HepG2 (cell line): Measurements from ENCODE around the gene AMOTL2. TPM values are rescaled to one million over a fixed set of nuclear protein-coding genes. Genes with fewer than 3 reads are reported as not detected.

Experiments
- ATAC-seq: fragments of 200-7000 bp; cut with Tn5 transposase; 3 replicates; pipeline ENCODE4 v1.9.1; 2020; ENCODE audit warnings: mild to moderate bottlenecking, moderate library complexity
- BruUV-seq: library from RNA; stranded (reverse); fragments of 400-500 nt; replicated peaks from 2 replicates; lab custom pipeline; 2021; lab: Mats Ljungman, UMichigan
- CTCF ChIA-PET: fragments of 300-600 bp; formaldehyde crosslinking; extraction: SDS; loops from one replicate; lab custom pipeline; 2021; ENCODE audit warnings: low total read pairs, inconsistent platforms, low intra/inter-chr PET ratio; lab: Yijun Ruan, JAX
- POLR2A ChIA-PET: fragments of 350-600 bp; sonication (Branson Sonifier 250); formaldehyde crosslinking; loops from one replicate; lab custom pipeline; 2020; ENCODE audit warnings: antibody characterized with exemption, inconsistent platforms; lab: Yijun Ruan, JAX
- DNase-seq: peaks from one replicate; pipeline ENCODE4 v3.0.0-alpha.2; 2015; ENCODE audit warnings: low spot score
- FAIRE-seq: peaks from 3 replicates; lab custom pipeline; 2011; peaks lifted over from hg19 to GRCh38; lab: Jason Lieb, UNC
- H2AFZ ChIP-seq: one replicate; pipeline ENCODE4 v1.6.1; 2011; ENCODE audit warnings: low read length, inconsistent platforms
- H3K27ac ChIP-seq: fragments of 300-600 bp; 3 replicates; pipeline ENCODE4 v1.8.0; 2011; ENCODE audit warnings: mixed run types, mild to moderate bottlenecking, mixed read lengths, low read length, inconsistent platforms; ENCODE audit not compliant: insufficient read depth; ENCODE audit errors: extremely low read length
- H3K27me3 ChIP-seq, 2 experiments: fragments of 200-600 bp in 1 of 2; 2 replicates in 1 of 2; 3 replicates in 1 of 2; pipeline versions ENCODE4 v1.6.0 to v1.8.0; 2011; ENCODE audit warnings: low read length in 2 of 2, mild to moderate bottlenecking in 2 of 2, moderate library complexity in 2 of 2, inconsistent platforms in 1 of 2; ENCODE audit not compliant: insufficient read depth in 2 of 2, control insufficient read depth in 1 of 2
- H3K36me3 ChIP-seq, 2 experiments: fragments of 200-600 bp in 1 of 2; replicated peaks in 1 of 2; 2 replicates in 1 of 2; 3 replicates in 1 of 2; pipeline versions ENCODE4 v1.5.1 to v1.8.0; 2011; ENCODE audit warnings: low read length in 2 of 2, inconsistent platforms in 1 of 2; ENCODE audit not compliant: insufficient read depth in 2 of 2, control insufficient read depth in 1 of 2
- H3K4me1 ChIP-seq: 2 replicates; pipeline ENCODE4 v1.5.1; 2012; ENCODE audit warnings: low read length, inconsistent platforms; ENCODE audit not compliant: insufficient read depth
- H3K4me2 ChIP-seq: 2 replicates; pipeline ENCODE4 v1.6.0; 2011; ENCODE audit warnings: low read depth, low read length, inconsistent platforms
- H3K4me3 ChIP-seq, 3 experiments: fragments of 200-600 bp in 1 of 3; sonication (generic), shearing (Covaris generic) in 1 of 3; replicated peaks in 1 of 3; 2 replicates each; pipeline ENCODE4 v1.5.1; 2011 to 2016; ENCODE audit warnings: low read length in 3 of 3, inconsistent platforms in 2 of 3, low read depth in 2 of 3, mild to moderate bottlenecking in 2 of 3, control low read depth in 1 of 3, mixed read lengths in 1 of 3; ENCODE audit not compliant: insufficient read depth in 1 of 3
- H3K79me2 ChIP-seq: one replicate; pipeline ENCODE4 v1.6.1; 2011; ENCODE audit warnings: low read length, inconsistent platforms; ENCODE audit not compliant: insufficient read depth
- H3K9ac ChIP-seq: 2 replicates; pipeline ENCODE4 v1.6.0; 2011; ENCODE audit warnings: mild to moderate bottlenecking, low read depth, low read length, inconsistent platforms; ENCODE audit not compliant: insufficient read depth
- H3K9me3 ChIP-seq: 2 replicates; pipeline ENCODE4 v1.5.1; 2012; ENCODE audit warnings: mild to moderate bottlenecking, low read length
- H4K20me1 ChIP-seq: 2 replicates; pipeline ENCODE4 v1.6.0; 2011; ENCODE audit warnings: inconsistent platforms, mild to moderate bottlenecking, low read length, moderate library complexity; ENCODE audit not compliant: insufficient read depth
- BCL3 ChIP-seq: sonication (generic); formaldehyde crosslinking; IDR thresholded peaks from 2 replicates; pipeline ENCODE4 v1.5.1; 2020; ENCODE audit warnings: mild to moderate bottlenecking, missing genetic modification reagents, moderate library complexity
- HNRNPL ChIP-seq: fragments of 200-400 bp; formaldehyde crosslinking; IDR thresholded peaks from 2 replicates; pipeline ENCODE4 v1.6.1; 2017; ENCODE audit warnings: mild to moderate bottlenecking, low read depth, low read length
- KDM6A ChIP-seq: IDR thresholded peaks from 2 replicates; pipeline ENCODE4 v1.6.1; 2016; ENCODE audit warnings: low read depth
- MED1 ChIP-seq: sonication (generic); formaldehyde crosslinking; IDR thresholded peaks from 2 replicates; pipeline ENCODE4 v1.4.0; 2020; ENCODE audit warnings: missing genetic modification reagents
- ZNF441 ChIP-seq: sonication (generic); formaldehyde crosslinking; IDR thresholded peaks from 2 replicates; pipeline ENCODE4 v1.7.0; 2021; ENCODE audit warnings: missing genetic modification reagents, borderline replicate concordance
- ZNF605 ChIP-seq: sonication (generic); formaldehyde crosslinking; IDR thresholded peaks from 2 replicates; pipeline ENCODE4 v1.8.0; 2022; ENCODE audit warnings: mild to moderate bottlenecking, missing genetic modification reagents
- WGBS: methylation state at CpG from one replicate; pipeline ENCODE4 v1.1.6; 2017; ENCODE audit warnings: low lambda C conversion rate; 5-methylcytosine and 5-hydroxymethylcytosine counted together
- in situ Hi-C: cut with HindIII; loops from 2 replicates; pipeline ENCODE4 v1.10.0; 2017; ENCODE audit warnings: low pct_unique_long_range_greater_than_20kb; ENCODE audit not compliant: extremely low pct_ligation_motif_present
- intact Hi-C: fragments of 100-400 bp; cut with micrococcal nuclease; formaldehyde crosslinking; loops from one replicate; pipeline ENCODE4 v1.10.0; 2022; ENCODE audit not compliant: unreplicated experiment
- polyA plus RNA-seq, 8 experiments: library from polyadenylated mRNA; depleted of rRNA in 3 of 8; stranded (reverse) in 7 of 8; unstranded in 1 of 8; fragments of >200 nt; fragmentation: Illumina TruSeq in 4 of 8; extraction: Trizol in 4 of 8; gene quantifications; 2 replicates each; pipeline versions ENCODE4 v1.2.1 to v1.2.3, GENCODE V29; 2011 to 2016; ENCODE audit warnings: low read depth in 4 of 8, missing spikeins in 1 of 8, mixed read lengths in 1 of 8; ENCODE audit not compliant: insufficient read depth in 1 of 8
- total RNA-seq, 5 experiments: library from RNA; depleted of rRNA; stranded (reverse); fragments of >200 nt; fragmentation: Illumina TruSeq; extraction: Trizol; gene quantifications; 2 replicates each; pipeline ENCODE4 v1.2.3, GENCODE V29; 2016; ENCODE audit warnings: low read depth in 1 of 5
- TF ChIP-seq, protein P1 (sequence below), 2 experiments: sonication (generic) in 1 of 2; formaldehyde crosslinking in 1 of 2; IDR thresholded peaks; 2 replicates each; pipeline versions ENCODE4 v1.4.0 to v1.6.1; 2016 to 2020; ENCODE audit warnings: borderline replicate concordance in 1 of 2, low read depth in 1 of 2, mild to moderate bottlenecking in 1 of 2, missing genetic modification reagents in 1 of 2
- TF ChIP-seq, protein P2 (sequence below): sonication (generic); formaldehyde crosslinking; IDR thresholded peaks from 2 replicates; pipeline ENCODE4 v1.9.0; 2021; ENCODE audit warnings: missing genetic modification reagents, borderline replicate concordance
- TF ChIP-seq, protein P3 (sequence below): sonication (generic); formaldehyde crosslinking; IDR thresholded peaks from 2 replicates; pipeline ENCODE4 v1.4.0; 2020; ENCODE audit warnings: missing genetic modification reagents, borderline replicate concordance

Gene AMOTL2
- total and polyA plus RNA-seq, 2 of the 13 experiments (the other 11 are each of a cell fraction or from before 2014, with no cell fraction given), result 17.3 to 18.5 TPM

DNA sequence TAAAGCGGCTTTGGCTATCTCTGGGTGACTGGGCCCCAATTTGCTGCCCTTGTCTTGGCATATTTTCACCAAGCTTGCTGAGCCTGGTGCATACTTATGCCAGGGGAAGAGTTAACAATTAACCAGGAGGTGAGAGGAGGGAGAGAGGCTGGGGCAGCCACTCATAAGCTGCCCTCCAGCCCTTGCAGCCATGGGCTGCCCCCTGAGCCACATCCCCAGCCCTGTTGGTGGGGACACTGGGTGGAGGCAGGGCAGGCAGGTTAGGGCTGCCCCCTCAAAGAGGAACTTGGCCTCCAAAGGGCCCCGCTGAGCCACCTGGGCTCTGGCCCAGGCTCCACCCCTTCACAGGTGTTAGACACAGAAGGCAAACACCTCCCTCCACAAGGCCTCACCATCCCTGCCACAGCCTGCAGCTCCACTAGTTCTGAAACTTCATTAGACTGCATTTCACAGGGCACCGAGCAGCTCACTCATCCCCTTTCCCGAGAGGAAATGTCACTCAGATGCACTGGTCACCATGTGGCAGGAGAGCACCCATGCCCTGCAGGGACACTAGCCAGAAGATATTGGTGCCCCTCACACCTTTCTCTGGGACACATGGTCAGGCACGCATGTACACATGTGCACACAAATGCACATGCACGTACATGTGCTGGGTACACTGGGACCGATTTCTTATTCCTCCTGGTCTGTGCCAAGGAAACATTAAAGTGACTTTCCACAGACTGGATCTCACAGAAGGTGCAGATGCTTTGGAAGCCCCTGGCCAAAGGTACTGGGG, 20.2 kb downstream of the AMOTL2 start (continued):
- TF ChIP-seq, protein P1, sequence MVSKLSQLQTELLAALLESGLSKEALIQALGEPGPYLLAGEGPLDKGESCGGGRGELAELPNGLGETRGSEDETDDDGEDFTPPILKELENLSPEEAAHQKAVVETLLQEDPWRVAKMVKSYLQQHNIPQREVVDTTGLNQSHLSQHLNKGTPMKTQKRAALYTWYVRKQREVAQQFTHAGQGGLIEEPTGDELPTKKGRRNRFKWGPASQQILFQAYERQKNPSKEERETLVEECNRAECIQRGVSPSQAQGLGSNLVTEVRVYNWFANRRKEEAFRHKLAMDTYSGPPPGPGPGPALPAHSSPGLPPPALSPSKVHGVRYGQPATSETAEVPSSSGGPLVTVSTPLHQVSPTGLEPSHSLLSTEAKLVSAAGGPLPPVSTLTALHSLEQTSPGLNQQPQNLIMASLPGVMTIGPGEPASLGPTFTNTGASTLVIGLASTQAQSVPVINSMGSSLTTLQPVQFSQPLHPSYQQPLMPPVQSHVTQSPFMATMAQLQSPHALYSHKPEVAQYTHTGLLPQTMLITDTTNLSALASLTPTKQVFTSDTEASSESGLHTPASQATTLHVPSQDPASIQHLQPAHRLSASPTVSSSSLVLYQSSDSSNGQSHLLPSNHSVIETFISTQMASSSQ (IDR thresholded peaks at IDR 0.05; ENCODE audit: low read depth), result peak; percentile 58; the same call in 1 of the 2 replicates
- TF ChIP-seq, protein P1 (CRISPR knock-in tag; IDR thresholded peaks at IDR 0.05; ENCODE audit: borderline replicate concordance), result 0 out of 2 replicates have a peak, but pooled peaks have one; percentile 25

DNA sequence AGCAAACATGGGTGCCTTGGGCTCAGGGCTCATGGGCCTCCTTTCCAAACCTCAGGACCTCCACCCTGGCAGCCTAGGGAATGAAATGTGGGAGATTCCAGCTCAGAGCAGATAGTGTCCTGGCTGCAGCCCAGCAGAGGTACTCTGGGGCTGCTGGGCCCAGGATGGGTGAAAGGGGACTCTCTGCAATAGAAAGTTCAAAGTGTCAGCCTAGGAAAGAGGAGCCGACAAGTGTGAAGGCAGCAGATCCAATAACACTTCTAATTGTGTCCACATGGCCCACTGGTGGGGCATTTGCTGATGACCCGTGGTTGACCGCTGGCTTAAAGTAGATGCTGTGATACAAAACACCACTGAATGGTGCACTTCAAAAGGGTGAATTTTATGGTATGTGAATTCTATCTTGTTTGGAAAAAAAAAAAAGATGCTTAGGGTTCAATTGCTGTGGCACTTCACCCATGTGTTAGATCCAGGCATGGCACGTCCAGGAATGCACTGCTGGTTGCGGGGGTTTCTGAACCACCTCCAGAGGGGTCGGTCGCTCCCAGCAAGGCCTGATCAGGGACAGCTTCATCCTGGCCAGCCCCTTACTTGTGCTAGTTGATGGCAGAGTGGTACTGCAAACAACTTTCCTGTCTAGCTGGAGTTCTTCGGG, 20.9 kb downstream of the AMOTL2 start:
- H2AFZ ChIP-seq, result no peak overlapping the region
- H3K4me3 ChIP-seq, result no peak overlapping the region
- peaks cover 65% of the 10 kb centered on the region for H3K4me1 ChIP-seq
- no TSS peak for BruUV-seq
- in situ Hi-C loops, result no loop called here
- H4K20me1 ChIP-seq, result peaks cover 4% of the 10 kb centered on the region; the same call in 1 of the 2 replicates
- H3K36me3 ChIP-seq, result peaks cover 11 to 18% of the 10 kb centered on the region in 2 experiments
- WGBS, result 16% methylated on average over 8 of the region's 8 CpGs
- intact Hi-C loops, result loop anchor here (2.0 kb wide), 1 partner anchor 44 kb away; no protein-coding TSS in a partner anchor
- DNase-seq, result no peak
- ATAC-seq, result peak; percentile 59
- H3K27me3 ChIP-seq, result no peaks in the 10 kb centered on the region
- no peaks in the 10 kb centered on the region for H3K9me3 ChIP-seq
- H3K9ac ChIP-seq, result no peak overlapping the region
- no peaks in the 10 kb centered on the region for H3K79me2 ChIP-seq
- ChIA-PET POLR2A (interaction anchor here (2.4 to 14.6 kb wide), 3 partner anchors 11 to 39 kb away, joined by 13 to 140 read pairs (median 24); partner anchors contain the start of gene AMOTL2), CTCF (interaction anchor here (0.6 kb wide), 1 partner anchor 42 kb away, joined by 3 read pairs; no protein-coding TSS in a partner anchor)
- no peak overlapping the region for H3K27ac ChIP-seq
- peak; percentile 73 for FAIRE-seq
- peak overlapping the region; percentile 30 for H3K4me2 ChIP-seq
- TF ChIP-seq MED1 (CRISPR knock-in tag) (no peak), HNRNPL (0 out of 2 replicates have a peak, but pooled peaks have one; percentile 45), BCL3 (CRISPR knock-in tag) (no peak), ZNF605 (0 out of 2 replicates have a peak, but pooled peaks have one; percentile 5), ZNF441 (no peak), KDM6A (CRISPR knock-in tag) (no peak)
- TF ChIP-seq, protein P2, sequence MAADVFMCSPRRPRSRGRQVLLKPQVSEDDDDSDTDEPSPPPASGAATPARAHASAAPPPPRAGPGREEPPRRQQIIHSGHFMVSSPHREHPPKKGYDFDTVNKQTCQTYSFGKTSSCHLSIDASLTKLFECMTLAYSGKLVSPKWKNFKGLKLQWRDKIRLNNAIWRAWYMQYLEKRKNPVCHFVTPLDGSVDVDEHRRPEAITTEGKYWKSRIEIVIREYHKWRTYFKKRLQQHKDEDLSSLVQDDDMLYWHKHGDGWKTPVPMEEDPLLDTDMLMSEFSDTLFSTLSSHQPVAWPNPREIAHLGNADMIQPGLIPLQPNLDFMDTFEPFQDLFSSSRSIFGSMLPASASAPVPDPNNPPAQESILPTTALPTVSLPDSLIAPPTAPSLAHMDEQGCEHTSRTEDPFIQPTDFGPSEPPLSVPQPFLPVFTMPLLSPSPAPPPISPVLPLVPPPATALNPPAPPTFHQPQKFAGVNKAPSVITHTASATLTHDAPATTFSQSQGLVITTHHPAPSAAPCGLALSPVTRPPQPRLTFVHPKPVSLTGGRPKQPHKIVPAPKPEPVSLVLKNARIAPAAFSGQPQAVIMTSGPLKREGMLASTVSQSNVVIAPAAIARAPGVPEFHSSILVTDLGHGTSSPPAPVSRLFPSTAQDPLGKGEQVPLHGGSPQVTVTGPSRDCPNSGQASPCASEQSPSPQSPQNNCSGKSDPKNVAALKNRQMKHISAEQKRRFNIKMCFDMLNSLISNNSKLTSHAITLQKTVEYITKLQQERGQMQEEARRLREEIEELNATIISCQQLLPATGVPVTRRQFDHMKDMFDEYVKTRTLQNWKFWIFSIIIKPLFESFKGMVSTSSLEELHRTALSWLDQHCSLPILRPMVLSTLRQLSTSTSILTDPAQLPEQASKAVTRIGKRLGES, result no peak
- TF ChIP-seq, protein P3, sequence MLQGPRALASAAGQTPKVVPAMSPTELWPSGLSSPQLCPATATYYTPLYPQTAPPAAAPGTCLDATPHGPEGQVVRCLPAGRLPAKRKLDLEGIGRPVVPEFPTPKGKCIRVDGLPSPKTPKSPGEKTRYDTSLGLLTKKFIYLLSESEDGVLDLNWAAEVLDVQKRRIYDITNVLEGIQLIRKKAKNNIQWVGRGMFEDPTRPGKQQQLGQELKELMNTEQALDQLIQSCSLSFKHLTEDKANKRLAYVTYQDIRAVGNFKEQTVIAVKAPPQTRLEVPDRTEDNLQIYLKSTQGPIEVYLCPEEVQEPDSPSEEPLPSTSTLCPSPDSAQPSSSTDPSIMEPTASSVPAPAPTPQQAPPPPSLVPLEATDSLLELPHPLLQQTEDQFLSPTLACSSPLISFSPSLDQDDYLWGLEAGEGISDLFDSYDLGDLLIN (CRISPR knock-in tag), result no peak
